IMR-90 (cell line): ENCODE measurements around the gene TMEM184C.

Experiments
- BHLHE40 ChIP-seq: fragments of 150-350 bp; IDR thresholded peaks from 2 replicates; pipeline ENCODE4 v1.6.1; 2016; ENCODE audit warnings: mild to moderate bottlenecking, low read depth, low read length
- CEBPB ChIP-seq: IDR thresholded peaks from 2 replicates; pipeline ENCODE4 v1.6.1; 2012; ENCODE audit warnings: low read depth, low read length, improper control_type of control experiment
- CHD1 ChIP-seq: IDR thresholded peaks from 2 replicates; pipeline ENCODE4 v1.6.1; 2012; ENCODE audit warnings: low read depth, low read length, improper control_type of control experiment
- FOS ChIP-seq: fragments of 150-350 bp; IDR thresholded peaks from 2 replicates; pipeline ENCODE4 v1.6.1; 2016; ENCODE audit warnings: low read depth, low read length
- MAFK ChIP-seq: IDR thresholded peaks from 2 replicates; pipeline ENCODE4 v1.6.1; 2012; ENCODE audit warnings: low read depth, low read length, improper control_type of control experiment
- MXI1 ChIP-seq: IDR thresholded peaks from 2 replicates; pipeline ENCODE4 v1.6.1; 2012; ENCODE audit warnings: low read depth, mild to moderate bottlenecking, low read length, moderate library complexity, borderline replicate concordance
- POLR2A ChIP-seq: IDR thresholded peaks from 2 replicates; pipeline ENCODE4 v1.6.1; 2012; ENCODE audit warnings: mild to moderate bottlenecking, low read depth, low read length
- RAD21 ChIP-seq: IDR thresholded peaks from 2 replicates; pipeline ENCODE4 v1.6.1; 2012; ENCODE audit warnings: low read length, improper control_type of control experiment
- RFX5 ChIP-seq: IDR thresholded peaks from 2 replicates; pipeline ENCODE4 v1.8.0; 2012; ENCODE audit warnings: low read depth, mild to moderate bottlenecking, low read length, moderate library complexity
- SMC3 ChIP-seq: fragments of 150-350 bp; IDR thresholded peaks from 2 replicates; pipeline ENCODE4 v1.6.1; 2016; ENCODE audit warnings: low read depth, mild to moderate bottlenecking, antibody characterized with exemption, low read length, moderate library complexity
- TF ChIP-seq, protein P1 (sequence below): conservative IDR thresholded peaks from 2 replicates; pipeline ENCODE4 v1.5.1; 2012; ENCODE audit warnings: mild to moderate bottlenecking, low read depth, low read length, improper control_type of control experiment
- TF ChIP-seq, protein P2 (sequence below): fragments of 150-350 bp; IDR thresholded peaks from 2 replicates; pipeline ENCODE4 v1.6.1; 2016; ENCODE audit warnings: low read depth, mild to moderate bottlenecking, low read length, moderate library complexity, borderline replicate concordance
- TF ChIP-seq, protein P3 (sequence below): fragments of 150-350 bp; IDR thresholded peaks from 2 replicates; pipeline ENCODE4 v1.6.1; 2017; ENCODE audit warnings: mild to moderate bottlenecking, antibody characterized with exemption, low read length, low read depth

DNA sequence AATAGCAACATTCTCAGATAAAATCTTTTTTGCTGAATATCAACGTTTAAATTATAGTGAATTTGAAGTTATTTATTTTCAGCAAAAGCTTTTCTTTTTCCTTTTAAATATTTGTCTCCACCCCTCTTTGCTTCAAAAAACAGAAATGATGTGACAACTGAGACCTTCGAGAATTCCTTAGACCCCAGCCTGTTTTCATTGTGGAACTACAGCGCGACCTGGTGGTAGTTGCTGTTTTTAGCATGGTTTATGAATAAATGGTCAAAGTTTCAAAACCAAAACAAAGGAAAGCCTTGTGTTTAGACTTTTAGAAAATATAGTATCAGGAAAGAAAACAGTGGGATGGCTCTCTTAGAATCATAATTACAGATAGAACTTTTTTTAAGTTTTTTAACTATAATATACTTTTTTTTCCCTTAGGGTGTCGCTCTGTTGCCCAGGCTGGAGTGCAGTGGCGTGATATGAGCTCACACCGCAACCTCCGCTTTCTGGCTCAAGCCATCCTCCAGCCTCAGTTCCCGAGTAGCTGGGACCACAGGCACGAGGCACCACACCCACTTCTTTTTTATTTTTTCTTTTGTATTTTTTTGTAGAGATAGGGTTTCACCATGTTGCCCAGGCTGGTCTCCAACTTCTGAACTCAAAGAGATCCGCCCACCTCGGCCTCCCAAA, 26.8 kb upstream of the TMEM184C start:
- TF ChIP-seq POLR2A, result peak; percentile 41; the same call in 1 of the 2 replicates
- TF ChIP-seq, protein P1, sequence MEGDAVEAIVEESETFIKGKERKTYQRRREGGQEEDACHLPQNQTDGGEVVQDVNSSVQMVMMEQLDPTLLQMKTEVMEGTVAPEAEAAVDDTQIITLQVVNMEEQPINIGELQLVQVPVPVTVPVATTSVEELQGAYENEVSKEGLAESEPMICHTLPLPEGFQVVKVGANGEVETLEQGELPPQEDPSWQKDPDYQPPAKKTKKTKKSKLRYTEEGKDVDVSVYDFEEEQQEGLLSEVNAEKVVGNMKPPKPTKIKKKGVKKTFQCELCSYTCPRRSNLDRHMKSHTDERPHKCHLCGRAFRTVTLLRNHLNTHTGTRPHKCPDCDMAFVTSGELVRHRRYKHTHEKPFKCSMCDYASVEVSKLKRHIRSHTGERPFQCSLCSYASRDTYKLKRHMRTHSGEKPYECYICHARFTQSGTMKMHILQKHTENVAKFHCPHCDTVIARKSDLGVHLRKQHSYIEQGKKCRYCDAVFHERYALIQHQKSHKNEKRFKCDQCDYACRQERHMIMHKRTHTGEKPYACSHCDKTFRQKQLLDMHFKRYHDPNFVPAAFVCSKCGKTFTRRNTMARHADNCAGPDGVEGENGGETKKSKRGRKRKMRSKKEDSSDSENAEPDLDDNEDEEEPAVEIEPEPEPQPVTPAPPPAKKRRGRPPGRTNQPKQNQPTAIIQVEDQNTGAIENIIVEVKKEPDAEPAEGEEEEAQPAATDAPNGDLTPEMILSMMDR, result peak; percentile 90
- TF ChIP-seq SMC3, result peak; percentile 97
- TF ChIP-seq CEBPB, result no peak
- no peak for TF ChIP-seq RFX5
- TF ChIP-seq BHLHE40, result no peak
- peak; percentile 97 for TF ChIP-seq RAD21
- TF ChIP-seq, protein P2, sequence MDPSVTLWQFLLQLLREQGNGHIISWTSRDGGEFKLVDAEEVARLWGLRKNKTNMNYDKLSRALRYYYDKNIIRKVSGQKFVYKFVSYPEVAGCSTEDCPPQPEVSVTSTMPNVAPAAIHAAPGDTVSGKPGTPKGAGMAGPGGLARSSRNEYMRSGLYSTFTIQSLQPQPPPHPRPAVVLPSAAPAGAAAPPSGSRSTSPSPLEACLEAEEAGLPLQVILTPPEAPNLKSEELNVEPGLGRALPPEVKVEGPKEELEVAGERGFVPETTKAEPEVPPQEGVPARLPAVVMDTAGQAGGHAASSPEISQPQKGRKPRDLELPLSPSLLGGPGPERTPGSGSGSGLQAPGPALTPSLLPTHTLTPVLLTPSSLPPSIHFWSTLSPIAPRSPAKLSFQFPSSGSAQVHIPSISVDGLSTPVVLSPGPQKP, result no peak
- no peak for TF ChIP-seq CHD1
- no peak for TF ChIP-seq MAFK
- TF ChIP-seq, protein P3, sequence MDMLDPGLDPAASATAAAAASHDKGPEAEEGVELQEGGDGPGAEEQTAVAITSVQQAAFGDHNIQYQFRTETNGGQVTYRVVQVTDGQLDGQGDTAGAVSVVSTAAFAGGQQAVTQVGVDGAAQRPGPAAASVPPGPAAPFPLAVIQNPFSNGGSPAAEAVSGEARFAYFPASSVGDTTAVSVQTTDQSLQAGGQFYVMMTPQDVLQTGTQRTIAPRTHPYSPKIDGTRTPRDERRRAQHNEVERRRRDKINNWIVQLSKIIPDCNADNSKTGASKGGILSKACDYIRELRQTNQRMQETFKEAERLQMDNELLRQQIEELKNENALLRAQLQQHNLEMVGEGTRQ, result no peak
- no peak for TF ChIP-seq FOS
- TF ChIP-seq MXI1, result no peak
